NCI-H146 (cell line): ENCODE results near the gene RRBP1.
A peak's percentile ranks its signal among the peaks of the same experiment; 100 is the strongest.

ENCODE experiments used
- DNase-seq: peaks from one replicate; lab custom pipeline; 2025; lab: John Stamatoyannopoulos, UW

The RRBP1 gene

DNA sequence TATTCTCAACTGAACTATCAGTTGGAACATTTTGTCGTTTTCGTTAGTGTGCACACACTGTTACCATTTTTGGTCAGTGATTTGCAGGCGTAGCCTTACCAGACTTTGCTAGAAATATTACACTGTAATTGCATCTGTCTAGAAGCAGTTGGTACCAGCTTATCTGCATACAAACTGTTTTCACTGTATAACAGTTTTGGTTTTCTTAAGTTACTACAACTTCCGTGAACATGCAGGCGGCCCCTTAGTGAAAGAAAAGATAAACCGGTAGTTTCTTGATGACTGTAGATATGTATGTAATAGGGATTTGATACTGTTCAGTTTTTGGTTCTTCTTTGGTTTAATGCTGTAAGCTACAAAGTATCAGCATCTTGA lies 110.9 kb downstream of the RRBP1 start:
- DNase-seq, result no peak

DNA sequence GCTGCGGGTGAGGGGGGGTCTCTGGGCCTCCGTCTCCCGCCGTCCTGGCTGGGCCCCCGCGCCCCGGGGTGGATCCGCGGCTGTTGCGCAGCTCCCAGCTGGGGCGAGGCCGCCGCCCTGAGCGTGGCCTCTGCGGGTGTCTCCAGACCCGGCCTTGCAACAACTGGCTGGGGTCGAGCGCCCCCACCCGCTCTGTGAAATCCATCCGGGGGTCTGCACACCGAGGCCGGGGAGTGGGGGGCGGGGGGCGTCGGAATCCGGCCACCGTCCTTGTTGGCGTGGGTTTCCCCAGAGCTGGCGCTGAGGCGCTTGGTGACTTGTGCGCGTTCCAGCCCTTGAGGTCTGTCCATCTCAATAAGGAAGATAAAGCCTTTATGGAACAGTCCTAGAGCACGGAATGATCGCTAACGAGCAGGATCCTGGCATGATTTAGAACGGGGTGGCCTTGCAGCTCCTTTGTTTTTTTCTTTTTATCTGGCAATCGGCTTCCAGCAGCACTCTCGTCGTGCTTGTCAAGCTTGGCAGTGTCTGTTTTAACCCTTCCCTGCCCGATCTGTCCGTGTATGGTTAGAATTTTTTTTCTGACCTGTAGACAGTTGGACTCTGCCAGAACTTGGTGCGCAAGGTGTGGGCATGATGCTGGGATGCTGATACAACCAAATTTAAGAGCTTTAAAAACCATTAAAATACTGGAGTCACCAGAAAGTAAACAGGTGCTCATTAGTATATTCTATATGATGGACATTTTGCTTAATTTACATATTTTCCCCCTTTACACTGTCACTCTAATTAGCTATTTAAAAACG lies 111.5 kb downstream of the RRBP1 start:
- DNase-seq, result peak; percentile 69

DNA sequence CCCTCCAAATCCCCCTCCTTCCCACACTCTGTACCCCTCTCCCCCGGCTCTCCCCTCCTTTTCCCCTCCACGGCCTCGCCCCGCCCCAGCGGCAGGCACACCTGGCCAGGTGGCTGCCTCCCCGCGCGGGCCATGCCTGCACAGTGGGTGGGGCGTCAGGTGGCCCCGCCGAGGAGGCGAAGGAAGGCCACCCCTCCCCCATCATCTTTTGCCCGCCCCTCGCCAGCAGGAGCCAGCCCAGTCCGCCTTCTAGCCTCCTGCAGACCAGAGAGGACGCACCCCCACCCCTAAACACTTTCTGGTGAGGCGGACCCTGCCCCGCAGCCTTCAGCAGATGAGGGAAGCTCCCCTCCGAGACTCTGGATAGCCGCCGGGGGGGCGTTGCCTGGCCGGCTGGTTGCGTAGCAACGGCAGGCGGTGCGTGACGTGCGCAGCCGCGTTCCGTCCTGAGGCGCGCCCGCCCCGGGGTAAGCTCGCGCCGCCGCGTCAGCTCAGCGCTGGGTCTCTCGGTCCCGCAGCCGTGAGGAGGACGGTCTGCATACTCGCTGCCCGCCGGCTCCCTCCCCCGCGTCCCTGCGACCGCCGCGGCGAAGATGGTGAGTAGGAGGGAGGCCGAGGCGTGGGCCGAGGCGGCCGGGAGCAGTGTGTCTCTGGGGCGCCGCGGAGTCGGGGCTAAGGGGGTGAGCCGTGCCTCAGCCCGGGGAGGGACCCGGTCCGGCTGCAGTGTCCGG lies 112.3 kb downstream of the RRBP1 start, which contains the start of gene DSTN:
Gene DSTN (plus strand): TSS at position 460 of the 731 bp plus-strand sequence. CDS start 134 bp downstream, at position 594.
- peak; percentile 98 for DNase-seq

DNA sequence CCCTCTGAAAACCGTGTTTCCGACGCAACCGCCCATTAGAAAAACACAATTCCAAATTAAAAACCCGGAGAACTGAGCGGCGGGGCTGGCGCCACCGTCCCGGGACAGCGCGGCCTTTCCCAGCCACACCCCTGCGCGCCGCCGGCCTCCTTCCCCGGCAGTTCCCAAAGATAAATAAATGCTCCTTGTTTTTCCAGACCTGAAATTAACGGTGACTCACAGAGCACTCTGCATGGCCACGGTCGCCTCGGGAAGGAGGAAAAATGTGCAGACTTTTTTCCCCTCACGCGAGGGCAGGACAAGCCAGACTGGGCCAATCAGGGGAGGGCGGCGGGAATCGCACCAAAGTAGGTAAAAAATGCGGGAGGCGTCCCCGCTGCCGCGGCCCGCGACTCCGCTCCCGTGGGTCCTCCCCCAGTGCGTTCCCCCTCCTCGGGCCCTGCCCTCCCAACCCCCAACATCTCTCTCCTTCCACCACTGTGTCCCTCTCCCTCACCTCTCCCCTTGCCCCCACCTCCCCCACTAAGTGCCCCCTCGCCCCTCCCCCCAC lies 113.0 kb downstream of the RRBP1 start:
- DNase-seq, result peak; percentile 89

DNA sequence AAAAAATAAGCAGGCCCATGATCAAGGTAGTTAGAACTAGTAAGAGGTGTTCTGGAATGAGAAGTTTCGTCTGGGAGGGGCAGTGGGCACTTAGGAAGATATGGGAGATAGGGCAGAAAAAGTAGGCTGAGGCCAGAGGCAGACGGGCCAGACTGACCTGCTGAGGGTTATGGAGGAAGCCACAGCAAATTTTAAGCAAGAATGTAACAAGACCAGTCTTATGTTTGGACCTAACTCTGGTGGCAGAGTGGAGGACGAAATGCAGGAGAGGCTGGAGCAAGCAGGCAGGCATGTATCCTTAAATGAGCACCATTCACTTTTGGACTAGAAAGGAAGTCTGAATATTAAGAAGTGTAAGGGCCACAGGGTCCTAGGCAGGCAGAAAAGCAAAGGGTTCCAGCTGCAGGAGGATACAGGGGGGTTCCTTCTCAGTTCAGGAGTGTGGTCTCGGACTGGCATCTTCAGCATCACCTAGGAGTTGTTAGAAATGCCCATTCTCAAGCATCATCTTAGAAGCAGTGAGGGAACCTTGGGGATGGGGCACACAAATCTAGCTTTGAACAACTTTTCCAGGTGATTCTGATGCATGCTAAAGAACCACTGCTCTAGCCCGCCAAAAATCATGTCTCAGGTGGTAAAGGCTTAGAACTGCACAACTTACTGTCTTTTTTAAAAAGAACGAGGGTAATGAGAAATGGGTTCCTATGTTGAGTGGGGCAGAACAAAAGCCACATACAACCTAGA lies 113.8 kb downstream of the RRBP1 start:
- no peak for DNase-seq

DNA sequence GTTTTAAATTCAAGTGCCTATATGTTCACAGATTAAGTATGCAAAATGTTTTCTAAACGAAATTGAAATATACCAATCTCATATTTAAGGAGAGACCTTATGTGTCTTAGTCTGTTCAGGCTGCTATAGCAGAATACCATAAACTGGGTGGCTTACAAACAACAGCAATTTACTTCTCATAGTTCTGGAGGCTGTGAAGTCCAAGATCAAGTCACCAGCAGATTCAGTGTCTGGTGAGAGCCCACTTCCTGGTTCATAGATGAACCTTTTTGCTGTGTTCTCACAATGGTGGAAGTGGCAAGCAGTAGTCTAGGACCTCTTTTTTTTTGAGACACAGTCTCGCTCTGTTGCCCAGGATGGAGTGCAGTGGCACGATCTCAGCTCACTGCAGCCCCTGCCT lies 115.7 kb downstream of the RRBP1 start:
- no peak for DNase-seq

DNA sequence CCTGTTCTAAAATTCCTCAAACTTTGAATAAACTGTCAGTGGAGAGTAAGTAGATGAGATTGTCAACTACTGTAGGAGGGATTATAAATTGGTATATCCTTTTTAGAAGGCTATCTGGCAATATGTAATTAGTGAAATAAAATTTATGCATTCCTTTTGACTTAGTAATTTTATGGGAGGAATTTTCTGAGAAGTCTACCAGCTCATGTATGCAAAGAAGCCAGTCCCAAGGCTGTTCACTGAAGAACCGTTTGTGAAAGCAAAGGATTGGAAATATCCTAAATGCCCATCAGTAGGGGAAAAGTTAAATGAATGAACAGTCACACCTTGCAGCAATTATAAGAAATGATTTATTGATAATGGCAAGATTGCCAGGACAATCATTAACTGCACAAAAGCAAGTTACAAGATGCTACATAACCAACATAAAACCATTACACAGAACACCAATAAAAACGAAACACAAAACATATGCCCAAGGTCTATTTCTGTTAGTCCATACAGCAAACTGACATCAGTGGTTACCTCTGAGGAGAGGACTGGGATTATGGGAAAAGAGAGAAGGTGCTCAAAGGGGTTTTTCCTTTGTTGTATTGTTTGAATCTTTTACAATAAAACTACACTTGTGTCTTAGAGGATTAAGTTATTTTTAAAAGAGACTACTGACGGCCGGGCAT lies 116.7 kb downstream of the RRBP1 start:
- DNase-seq, result no peak
